ENCODE results near the gene ASB7.
A peak's percentile ranks its signal among the peaks of the same experiment; 100 is the strongest.
"Not testable (repeated sequence)": the region's sequence is repeated elsewhere in the genome, so short reads cannot be mapped to it uniquely, and the experiment has no call there.

The ASB7 gene

GRCh38 chr15:100602064-100602822 is at the start of gene ASB7, which contains the start of gene LINS1:
TSS of gene ASB7 (plus strand) at chr15:100602589. CDS start at chr15:100612217, 9,628 bp downstream.
TSS of gene LINS1 (minus strand) at chr15:100602184. CDS start at chr15:100580842, 21,342 bp downstream.
- peak; percentile 96 for DNase-seq

DNA sequence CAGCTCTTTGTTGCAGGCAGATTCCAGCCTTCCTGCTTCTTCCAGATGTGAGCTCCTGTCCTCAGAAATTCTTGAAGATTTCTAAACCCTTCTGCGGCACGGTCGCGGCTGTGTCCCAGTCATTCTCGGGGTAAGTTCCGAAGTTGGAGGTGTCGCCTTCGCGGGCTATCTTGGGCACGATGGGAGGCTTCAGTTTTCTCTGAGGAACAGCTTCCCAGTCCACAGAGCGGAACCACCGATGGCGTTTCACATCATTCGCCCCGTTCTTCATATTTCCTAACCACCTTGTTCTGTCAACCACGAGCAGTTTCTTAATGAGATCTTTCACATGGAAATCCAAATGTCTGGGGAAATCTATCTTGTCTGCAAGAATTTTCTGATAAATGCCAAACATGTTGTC is 48.9 kb upstream of the ASB7 start:
- no peak for DNase-seq

GRCh38 chr15:100558771-100559254 is 43.6 kb upstream of the ASB7 start:
- no peak for DNase-seq

GRCh38 chr15:100559330-100559729 is 43.1 kb upstream of the ASB7 start:
- no peak for DNase-seq

DNA sequence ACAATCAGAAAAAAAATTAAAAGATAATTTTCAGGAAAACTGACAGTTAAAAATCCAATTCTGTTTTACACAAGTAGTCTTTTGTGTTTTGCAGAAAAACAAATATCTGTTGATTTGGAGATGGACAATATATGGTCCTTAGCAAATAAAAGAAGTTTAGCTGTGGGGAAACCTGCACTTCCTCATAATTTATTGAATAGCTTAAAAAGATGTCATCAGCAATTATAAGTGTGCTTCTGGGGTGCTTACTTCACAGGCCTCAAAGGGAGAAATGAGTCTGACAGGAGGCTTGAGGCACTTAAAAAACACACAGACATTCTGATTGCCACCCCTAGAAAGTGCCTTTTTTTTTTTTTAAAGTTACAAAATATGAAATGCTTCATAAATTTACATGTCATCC is 42.1 kb upstream of the ASB7 start:
- no peak for DNase-seq

DNA sequence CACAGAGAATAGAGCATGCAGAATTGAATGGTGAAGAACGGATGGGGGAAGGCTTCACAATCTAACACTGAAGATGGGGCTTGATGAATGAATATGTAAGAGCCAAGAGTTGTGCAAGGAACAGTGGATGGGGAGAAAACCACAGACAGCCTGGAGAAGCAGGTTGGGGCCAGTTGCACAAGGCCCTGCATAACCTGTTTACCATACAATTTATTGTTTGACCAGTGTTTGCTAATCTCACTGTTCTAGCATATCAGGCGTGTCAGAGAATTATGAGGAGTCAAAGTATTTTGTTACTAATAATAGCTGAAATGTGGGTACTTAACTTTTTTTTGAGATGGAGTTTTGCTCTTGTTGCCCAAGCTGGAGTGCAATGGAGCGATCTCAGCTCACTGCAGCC is 36.8 kb upstream of the ASB7 start:
- no peak for DNase-seq

- DNase-seq = no peak
These were observed 35.4 kb upstream of the ASB7 start for GRCh38 chr15:100566850-100567628.

DNA sequence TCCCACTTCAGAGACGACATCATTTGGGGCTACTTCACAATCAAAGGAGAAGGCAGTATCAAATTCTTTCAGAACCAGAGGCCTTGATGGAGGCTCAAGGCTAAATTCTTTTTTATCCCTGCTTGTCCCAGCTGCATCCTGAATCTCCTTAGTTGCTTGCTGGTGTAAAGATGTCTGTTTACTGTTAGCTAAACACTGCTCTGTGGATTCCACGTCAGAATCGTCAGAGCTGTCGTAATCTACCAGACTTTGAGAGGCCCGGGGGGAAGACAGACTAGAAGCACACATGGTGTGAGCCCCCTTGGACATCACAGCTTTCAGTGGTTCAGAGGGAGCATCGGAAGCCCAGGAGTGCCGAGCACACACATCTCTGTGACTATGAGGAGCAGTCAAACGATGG is 33.0 kb upstream of the ASB7 start:
- no peak for DNase-seq

- DNase-seq = no peak
These were observed 32.1 kb upstream of the ASB7 start for GRCh38 chr15:100570275-100570674.

DNA sequence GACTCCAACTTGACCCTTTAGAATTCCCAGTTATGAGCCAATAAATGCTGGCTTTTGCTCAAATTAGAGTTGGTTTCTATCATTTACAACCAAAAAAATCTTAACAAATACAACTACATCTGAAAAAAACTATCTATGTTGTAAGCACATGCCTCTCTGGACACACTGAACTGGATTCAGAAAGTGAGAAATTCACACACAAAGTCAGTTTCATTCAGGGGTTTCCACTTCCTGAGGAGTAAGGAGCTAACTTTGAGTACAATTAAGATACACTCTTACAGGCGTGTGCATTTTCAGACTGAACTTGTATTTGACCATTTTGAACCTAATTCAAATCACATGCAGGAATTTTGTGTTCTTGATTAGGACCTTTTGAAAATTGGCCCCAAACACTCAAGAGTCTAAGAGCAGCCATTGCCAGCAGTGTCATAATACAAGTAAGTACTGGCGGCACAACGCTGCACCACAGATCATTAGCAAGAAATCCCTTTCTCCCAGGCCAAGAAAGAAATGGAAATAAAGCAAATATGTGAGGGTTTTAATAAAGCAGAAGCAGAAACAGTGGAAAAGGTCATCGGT is 31.6 kb upstream of the ASB7 start:
- no peak for DNase-seq

- DNase-seq = no peak
These were observed 30.7 kb upstream of the ASB7 start for GRCh38 chr15:100571592-100572167.

DNA sequence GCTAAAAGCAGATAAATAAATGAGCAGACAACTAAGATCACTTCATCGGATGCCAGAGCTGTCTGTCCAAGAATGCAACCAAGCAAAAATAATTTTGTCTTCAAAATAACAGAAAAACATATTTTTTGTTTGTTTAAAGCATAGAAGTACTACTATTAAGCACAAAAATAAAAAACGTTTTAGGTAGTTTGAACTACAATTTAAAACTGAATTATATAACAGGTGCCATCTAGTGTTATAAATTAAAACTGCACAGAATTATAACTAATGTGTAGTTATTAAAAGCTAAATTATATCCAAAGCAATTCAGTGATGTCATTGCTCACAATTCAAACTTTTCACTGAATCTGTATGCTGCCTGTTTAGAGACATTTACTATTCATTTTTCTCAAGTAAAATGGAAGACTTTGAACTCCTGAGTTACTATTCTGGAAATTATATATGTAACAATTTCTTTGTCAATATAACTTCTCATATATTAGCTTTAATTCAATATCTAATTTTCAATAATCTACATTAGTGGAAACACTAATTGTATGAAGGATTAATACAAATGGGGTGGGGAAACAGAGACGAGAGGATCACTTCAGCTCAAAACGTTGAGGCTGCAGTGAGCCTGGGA is 29.9 kb upstream of the ASB7 start:
- no peak for DNase-seq

- no peak for DNase-seq
These were observed 28.9 kb upstream of the ASB7 start for GRCh38 chr15:100573526-100573925.

GRCh38 chr15:100580414-100580813 is 22.0 kb upstream of the ASB7 start:
- DNase-seq = no peak

DNA sequence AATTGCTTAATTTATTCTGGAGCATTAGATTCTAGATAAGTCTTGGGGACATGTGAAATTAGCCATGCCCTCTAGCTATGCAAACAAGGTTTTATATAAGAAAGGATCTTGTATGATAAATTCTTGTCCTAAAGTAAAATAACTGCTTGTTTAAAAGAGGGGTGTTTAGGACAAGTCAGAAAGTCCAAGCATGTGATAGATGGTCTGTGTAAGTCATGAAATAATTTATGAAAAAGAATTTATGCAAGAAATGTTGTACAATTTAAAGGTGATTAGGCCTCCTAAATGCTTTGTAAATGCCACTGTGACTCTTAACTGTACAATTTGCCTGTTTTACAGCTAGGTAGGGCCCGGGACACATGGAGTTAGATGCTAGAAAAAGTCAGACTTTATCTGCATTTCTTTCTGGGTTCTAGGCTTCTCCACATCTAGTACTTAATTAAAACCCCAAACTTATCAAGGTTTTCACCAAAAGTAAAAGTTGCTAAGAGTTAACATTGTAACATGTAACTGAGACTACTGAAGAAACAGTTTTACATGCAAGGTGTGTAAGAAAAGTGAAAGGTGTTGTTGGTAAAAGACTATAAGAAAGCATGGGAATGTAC is 13.6 kb upstream of the ASB7 start:
- DNase-seq = no peak

- DNase-seq = not testable (repeated sequence)
These were observed 11.2 kb upstream of the ASB7 start for GRCh38 chr15:100591163-100591562.

DNA sequence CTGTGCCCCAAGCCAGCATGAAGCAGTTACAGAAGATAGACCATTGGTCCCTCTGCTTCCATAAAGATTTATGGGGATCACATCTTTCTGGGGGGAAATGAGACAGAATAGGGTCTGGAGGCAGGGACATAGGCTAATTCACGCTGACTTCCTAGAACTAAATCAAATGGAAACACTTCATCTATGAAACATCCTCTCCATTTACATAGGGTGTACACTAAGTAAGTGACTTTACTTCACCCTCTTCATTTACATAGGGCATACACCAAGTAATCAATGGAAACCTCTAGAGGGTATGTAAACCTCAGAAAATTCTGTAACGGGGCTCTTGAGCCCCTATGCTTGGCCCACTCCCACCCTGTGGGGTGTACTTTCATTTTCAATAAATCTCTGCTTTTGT is 10.6 kb upstream of the ASB7 start:
- DNase-seq = no peak

DNA sequence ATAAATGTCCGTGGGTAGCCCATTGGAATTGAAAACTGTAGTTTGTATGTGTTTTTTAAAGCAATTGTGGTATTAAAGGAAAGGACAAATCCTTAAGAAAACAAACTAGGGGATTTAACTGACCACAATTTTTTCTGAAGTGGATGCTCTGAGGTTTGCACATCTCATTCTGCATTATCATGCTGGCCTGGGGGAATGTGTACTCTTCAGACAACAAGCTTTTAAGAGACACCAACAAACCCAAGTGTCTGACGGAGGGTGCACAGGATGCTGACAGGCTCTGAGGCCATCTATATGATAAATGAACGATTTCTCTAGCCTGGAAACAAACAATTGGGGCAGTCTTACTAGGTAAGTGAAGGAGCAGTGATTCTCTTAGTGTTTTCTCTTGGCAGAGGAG is 9.5 kb upstream of the ASB7 start:
- DNase-seq = no peak

- no peak for DNase-seq
These were observed 9.0 kb upstream of the ASB7 start for GRCh38 chr15:100593431-100593830.

DNA sequence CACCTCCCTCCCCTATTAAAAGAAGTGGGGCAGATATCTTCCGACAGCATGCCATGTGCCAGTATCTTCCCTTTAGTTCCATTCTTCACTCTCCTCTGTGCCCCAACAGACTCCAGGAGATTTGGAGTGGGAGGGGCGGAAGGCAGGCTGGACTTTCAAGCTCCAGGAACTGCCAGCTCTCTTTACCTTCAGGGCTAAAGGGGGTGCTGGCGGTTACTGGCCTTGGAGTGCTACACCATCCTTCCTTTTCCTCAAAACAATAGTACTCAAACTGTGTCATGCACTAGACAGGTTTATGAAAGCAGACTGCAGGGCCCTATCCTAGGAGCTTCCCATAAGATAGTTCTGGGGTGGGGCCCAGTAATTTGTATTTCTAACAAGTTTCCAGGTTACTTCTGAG is 6.4 kb upstream of the ASB7 start:
- DNase-seq = no peak

DNA sequence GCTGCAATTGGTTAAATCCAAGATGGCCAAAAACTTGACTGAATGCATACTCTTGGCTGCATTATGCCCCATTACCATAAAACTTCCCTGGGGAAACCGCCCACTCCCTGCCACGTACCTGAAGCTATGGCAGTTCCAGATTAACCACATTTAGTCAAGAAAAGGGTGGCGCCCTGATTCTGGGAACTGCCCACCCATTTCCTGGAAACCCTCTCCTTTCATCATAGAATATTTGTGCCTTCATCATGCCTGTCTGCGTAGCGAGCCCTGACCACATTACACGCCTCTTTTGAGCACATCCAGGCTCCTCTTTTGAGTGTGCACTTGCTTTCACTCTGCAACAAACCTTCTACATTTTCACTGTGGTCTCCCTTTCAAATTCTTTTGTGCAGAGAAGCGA is 5.6 kb upstream of the ASB7 start:
- no peak for DNase-seq

DNA sequence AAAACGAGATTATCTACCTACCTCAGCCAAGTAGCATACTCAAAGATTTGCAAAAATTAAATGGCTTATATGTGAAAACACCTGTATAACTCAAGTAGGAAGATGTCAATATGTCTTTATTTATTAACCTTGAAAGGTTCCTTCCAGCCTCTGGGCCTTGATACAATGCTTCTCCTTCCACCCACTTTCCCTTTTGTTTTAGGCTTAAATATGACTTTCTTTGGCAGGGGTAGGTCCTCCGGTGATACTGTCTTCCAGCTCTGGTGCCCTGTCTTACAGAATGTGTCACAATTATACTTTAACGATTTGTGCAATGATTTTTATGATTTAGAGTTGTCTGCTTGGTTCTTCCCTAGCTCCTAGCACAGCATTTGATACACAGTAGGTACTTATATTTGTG is 4.5 kb upstream of the ASB7 start:
- no peak for DNase-seq

DNA sequence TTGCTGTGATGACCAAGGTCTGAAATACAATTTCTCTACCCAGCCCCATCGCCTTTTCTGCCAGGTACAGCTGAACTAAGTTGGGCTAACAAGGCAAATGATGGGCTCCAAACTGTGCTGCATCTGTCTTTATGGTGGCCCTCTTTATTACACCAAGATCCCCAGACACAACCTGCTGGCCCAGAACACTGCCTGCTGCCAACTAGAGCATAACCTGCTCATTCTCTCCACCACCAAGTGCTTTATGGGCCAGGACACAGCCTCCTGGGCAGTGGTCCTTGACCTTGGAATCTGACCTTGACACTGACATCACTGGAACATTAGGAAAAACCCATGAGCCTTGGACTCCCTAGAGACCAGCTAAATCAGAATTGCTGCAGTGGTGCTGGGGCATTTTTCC is 3.7 kb upstream of the ASB7 start:
- DNase-seq = no peak

Measured in SIG-M5 (cell line).